ENCODE measurements around the gene PRDM16. TPM values are rescaled to one million over a fixed set of nuclear protein-coding genes. Genes with fewer than 3 reads are reported as not detected.
"Not testable (repeated sequence)": the region's sequence is repeated elsewhere in the genome, so short reads cannot be mapped to it uniquely, and the experiment has no call there.

The PRDM16 gene
- total RNA-seq, 2 donors from 2014 or later = 0.25 TPM; not detected in 1

GRCh38 chr1:3163356-3163755 lies 94.4 kb downstream of the PRDM16 start:
- no peaks in the 10 kb centered on the region for H3K36me3 Mint-ChIP-seq
- no peak for ATAC-seq

GRCh38 chr1:3164671-3165070 lies 95.7 kb downstream of the PRDM16 start:
- ATAC-seq = no peak
- DNase-seq (ENCODE audit: low spot score in 2 of 2) = no peak
- no peak overlapping the region for H3K27ac Mint-ChIP-seq
- no peaks in the 10 kb centered on the region for H3K9me3 Mint-ChIP-seq
- H3K36me3 Mint-ChIP-seq = no peaks in the 10 kb centered on the region

More at GRCh38 chr1:3163356-3163755, 94.4 kb downstream of the PRDM16 start:
- no peak for DNase-seq (ENCODE audit: low spot score in 2 of 2)
- Mint-ChIP-seq H3K27ac (no peak overlapping the region), H3K9me3 (no peaks in the 10 kb centered on the region)

DNA sequence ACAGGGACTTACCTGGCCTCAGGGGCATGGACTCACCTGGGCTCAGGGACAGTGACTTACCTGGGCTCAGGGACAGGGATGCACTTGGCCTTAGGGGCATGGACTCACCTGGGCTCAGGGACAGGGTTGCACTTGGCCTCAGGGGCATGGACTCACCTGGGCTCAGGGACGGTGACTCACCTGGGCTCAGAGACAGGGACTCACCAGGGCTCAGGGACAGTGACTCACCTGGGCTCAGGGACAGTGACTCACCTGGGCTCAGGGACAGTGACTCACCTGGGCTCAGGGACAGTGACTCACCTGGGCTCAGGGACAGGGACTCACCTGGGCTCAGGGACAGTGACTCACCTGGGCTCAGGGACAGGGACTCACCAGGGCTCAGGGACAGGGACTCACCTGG lies 96.2 kb downstream of the PRDM16 start:
- not testable (repeated sequence) for H3K27ac Mint-ChIP-seq; DNase-seq (ENCODE audit: low spot score in 2 of 2); ATAC-seq; H3K9me3 Mint-ChIP-seq; H3K36me3 Mint-ChIP-seq

DNA sequence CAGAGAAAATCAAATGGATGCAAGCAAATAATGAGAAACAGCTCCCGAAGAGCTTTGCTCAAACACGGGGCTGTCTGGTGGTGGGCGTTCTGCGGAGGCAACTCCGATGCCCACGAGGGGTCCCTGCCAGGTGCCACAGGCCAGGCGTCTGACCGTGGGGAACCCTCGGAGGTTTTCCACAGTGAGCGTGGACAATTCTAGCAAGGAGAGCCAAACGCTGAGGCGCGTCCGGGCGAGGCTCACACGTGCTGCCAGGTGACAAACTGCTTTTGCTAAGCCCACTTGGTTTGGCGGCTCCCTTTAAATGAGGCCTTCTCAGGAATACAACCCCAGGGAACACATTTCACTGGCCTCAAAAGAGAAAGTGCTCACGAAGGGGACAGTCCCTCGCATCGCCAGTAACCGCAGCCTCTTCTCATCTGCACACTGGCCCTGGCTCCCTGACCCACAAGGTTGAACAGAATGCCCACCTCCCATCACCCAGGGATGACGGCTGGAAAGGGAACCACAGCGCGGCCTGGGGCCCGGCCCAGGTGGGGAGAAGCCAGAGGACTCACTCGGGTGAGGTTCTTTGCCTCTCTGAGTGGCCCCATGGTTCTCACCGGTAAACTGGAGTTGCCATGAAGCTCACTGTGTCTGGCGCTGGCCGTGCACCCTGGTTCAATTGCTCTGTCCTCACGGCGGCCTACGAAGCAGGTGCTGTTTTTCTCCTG lies 97.4 kb downstream of the PRDM16 start:
- Mint-ChIP-seq H3K27ac (no peak overlapping the region), H3K9me3 (no peaks in the 10 kb centered on the region), H3K36me3 (no peaks in the 10 kb centered on the region)
- ATAC-seq (no peak), DNase-seq (ENCODE audit: low spot score in 2 of 2) (no peak)

- DNase-seq (ENCODE audit: low spot score in 2 of 2) (no peak), ATAC-seq (no peak)
- no peak overlapping the region for H3K27ac Mint-ChIP-seq
- H3K9me3 Mint-ChIP-seq = no peaks in the 10 kb centered on the region
- H3K36me3 Mint-ChIP-seq = no peaks in the 10 kb centered on the region
These were observed 98.3 kb downstream of the PRDM16 start for GRCh38 chr1:3167255-3167654.

- DNase-seq (ENCODE audit: low spot score in 2 of 2) = no peak
- no peaks in the 10 kb centered on the region for H3K9me3 Mint-ChIP-seq
- no peak overlapping the region for H3K27ac Mint-ChIP-seq
- no peaks in the 10 kb centered on the region for H3K36me3 Mint-ChIP-seq
- ATAC-seq = no peak
These were observed 99.7 kb downstream of the PRDM16 start for GRCh38 chr1:3168678-3169077.

DNA sequence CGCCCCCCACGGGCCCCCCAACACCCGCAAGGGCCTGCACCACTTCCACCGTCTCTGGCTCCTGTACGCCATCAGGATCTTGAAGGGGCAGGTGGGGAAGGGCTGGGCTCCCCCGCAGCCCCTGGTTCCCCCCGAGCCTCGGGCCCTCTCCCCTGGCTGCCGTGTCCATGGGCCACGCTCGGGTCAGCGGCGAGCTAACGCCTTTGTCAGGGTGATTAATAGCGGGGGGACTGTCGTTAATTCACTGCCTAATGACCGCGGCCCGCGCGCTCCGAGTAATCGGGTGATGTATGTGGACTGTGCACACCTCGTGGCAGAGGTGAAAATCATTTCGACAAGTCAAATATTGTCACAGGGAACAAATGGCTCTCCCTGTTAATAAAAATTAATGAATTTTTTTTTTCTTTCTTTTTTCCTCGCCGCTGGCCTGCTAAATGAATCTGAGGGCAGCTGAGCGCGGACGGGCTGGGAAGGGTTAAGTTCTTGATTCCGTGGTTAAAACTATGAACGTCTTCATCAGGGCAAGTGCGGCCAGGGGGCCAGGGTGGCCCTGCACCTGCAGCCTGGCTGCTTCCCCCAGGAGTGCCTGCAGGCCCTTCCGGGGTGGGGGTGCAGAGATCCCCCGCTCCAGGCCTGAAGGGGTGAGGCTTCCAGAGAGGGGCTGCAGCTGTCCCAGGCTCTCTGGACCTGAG lies 100.8 kb downstream of the PRDM16 start:
- H3K36me3 Mint-ChIP-seq = no peaks in the 10 kb centered on the region
- no peaks in the 10 kb centered on the region for H3K9me3 Mint-ChIP-seq
- no peak for ATAC-seq
- DNase-seq (ENCODE audit: low spot score in 2 of 2) = no peak
- no peak overlapping the region for H3K27ac Mint-ChIP-seq

DNA sequence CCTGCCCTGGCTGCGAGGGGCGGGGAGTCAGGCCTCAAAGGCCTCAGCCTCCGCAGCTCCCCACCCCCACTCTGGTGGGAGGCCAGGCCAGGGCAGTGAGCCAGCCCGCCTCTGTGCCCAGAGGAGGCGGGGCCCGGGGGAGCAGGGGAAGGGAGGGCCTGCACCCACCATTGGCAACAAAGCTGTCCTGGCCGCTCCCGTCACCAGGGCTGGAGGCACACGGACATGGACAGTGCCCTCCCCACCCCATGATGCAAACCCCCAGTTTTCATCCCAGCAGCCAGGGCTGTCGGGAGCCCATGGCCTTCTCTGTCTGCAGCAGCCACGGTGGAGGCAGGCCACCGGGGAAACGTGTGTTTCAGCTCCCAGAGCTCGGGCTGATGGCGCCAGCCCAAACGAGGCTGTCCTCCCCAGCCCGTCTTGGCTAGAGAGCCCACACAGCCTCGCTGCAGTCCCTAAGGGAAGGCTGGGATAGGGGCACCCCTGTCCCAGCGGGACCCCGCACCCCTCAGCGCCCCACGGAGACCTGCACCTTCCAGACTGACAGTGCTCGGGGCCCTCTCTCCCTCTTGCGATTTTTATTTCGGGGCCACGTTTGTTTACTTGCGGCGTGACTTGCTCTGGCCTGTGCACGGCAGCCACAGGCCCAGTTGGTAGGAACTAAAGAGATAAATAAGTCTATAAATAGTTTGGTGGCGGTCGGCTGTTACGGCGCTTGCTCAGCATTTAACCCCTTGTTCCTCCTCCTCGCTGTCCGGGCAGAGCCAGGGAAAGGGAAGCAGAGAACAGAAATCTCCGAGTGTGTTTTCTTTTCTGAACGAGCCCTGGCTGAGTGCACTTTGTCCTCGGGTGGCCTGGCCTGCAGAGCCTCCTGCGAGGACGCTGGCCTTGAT lies 101.8 kb downstream of the PRDM16 start:
- ATAC-seq (no peak), DNase-seq (ENCODE audit: low spot score in 2 of 2) (no peak)
- H3K36me3 Mint-ChIP-seq = no peaks in the 10 kb centered on the region
- no peaks in the 10 kb centered on the region for H3K9me3 Mint-ChIP-seq
- no peak overlapping the region for H3K27ac Mint-ChIP-seq

GRCh38 chr1:3171761-3172160 lies 102.8 kb downstream of the PRDM16 start:
- no peak for ATAC-seq
- no peak for DNase-seq (ENCODE audit: low spot score in 2 of 2)
- Mint-ChIP-seq H3K9me3 (no peaks in the 10 kb centered on the region), H3K36me3 (no peaks in the 10 kb centered on the region), H3K27ac (no peak overlapping the region)

GRCh38 chr1:3172431-3173380 lies 103.7 kb downstream of the PRDM16 start:
- Mint-ChIP-seq H3K9me3 (no peaks in the 10 kb centered on the region), H3K36me3 (no peaks in the 10 kb centered on the region), H3K27ac (no peak overlapping the region)
- ATAC-seq = no peak
- DNase-seq (ENCODE audit: low spot score in 2 of 2) = no peak

DNA sequence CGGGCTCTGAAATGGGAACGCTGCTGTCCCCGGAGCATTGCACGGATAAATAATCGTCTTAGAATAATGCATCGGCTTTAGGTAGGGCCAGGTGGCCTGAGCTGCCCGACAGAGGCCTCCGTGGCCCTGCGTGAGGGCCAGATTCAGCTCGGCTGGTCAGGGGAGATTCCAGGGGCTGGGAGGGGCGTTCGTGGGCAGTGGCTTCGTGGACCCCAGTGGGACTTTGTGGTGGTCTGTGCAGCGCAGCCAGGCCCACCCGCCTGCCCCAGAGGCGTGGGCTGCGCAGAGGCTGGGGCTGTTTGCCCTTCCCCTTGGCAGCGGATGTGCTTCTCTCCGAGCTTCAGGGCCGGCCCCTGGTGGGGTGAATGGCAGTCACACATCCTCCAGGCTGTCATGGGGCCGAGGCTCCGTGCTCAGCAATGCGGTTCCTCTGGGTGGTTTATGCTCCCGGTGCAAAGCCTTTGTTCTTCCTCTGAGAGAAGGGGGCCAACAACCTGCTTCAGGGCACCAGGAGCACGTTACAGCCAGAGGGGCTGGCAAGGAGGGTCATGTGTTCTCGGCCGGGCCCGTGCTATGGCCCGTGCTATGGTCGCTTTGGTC lies 104.5 kb downstream of the PRDM16 start:
- Mint-ChIP-seq H3K27ac (no peak overlapping the region), H3K36me3 (no peaks in the 10 kb centered on the region), H3K9me3 (no peaks in the 10 kb centered on the region)
- DNase-seq (ENCODE audit: low spot score in 2 of 2) (no peak), ATAC-seq (no peak)

DNA sequence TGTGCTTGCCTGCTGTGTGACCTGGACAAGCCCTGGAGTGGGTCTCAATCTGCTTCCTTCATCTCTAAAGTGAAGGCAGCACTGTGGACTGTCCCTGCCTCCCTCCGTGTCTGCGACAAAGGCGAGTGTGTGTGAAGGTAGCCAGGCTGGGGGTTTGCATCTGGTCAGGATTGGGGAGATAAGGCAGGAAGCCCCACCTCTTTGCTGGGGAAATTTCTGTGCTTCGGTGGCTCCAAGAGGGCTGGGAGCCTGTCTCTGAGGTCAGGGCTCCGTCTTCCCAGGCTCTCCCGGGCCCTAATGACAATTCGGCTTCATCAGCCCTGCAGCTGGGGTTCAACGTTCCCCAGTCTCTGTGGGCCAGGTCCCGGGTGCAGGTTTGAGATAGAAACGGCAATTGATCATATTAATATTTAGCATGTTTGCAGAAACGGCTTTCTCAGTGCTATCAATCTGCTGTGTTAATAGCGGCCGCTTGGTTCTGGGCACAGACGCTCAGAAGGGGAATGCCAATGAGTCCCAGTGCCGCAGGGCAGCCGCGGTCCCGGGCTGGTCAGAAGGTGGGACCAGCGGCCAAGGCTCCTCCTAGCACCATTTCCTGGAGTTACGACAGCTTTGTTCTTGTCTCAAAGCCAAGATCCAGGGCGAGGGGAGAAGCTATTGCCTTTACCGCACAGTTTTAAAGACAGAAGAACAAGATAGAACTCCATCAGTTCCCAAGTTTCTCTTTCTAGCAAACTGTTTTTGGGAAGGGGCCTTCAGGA lies 105.7 kb downstream of the PRDM16 start:
- no peak overlapping the region for H3K27ac Mint-ChIP-seq
- H3K9me3 Mint-ChIP-seq = no peaks in the 10 kb centered on the region
- no peaks in the 10 kb centered on the region for H3K36me3 Mint-ChIP-seq
- ATAC-seq (no peak), DNase-seq (ENCODE audit: low spot score in 2 of 2) (no peak)

GRCh38 chr1:3175486-3175885 lies 106.5 kb downstream of the PRDM16 start:
- Mint-ChIP-seq H3K36me3 (no peaks in the 10 kb centered on the region), H3K9me3 (no peaks in the 10 kb centered on the region), H3K27ac (no peak overlapping the region)
- DNase-seq (ENCODE audit: low spot score in 2 of 2) = no peak
- no peak for ATAC-seq

GRCh38 chr1:3176028-3176427 lies 107.0 kb downstream of the PRDM16 start:
- no peak for DNase-seq (ENCODE audit: low spot score in 2 of 2)
- no peaks in the 10 kb centered on the region for H3K36me3 Mint-ChIP-seq
- no peak for ATAC-seq
- no peak overlapping the region for H3K27ac Mint-ChIP-seq
- H3K9me3 Mint-ChIP-seq = no peaks in the 10 kb centered on the region

DNA sequence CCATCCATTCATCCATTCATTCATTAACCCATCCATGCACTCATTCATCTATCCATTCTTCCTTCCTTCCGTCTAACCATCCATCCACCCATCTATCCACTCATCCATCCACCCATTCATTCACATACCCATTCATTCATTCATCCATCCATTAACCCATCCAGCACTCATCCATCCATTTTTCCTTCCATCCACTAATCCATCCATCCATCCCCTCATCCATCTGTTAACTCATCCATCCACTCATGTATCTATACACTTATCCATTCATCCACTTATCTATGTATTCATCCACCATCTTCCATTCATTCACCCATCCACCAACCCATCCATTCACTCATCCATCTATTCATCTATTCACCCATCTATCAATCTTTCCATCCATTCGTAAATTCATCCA lies 107.8 kb downstream of the PRDM16 start:
- no peak overlapping the region for H3K27ac Mint-ChIP-seq

More for the DNA sequence above, 107.8 kb downstream of the PRDM16 start:
- Mint-ChIP-seq H3K9me3 (no peaks in the 10 kb centered on the region), H3K36me3 (no peaks in the 10 kb centered on the region)
- DNase-seq (ENCODE audit: low spot score in 2 of 2) (no peak), ATAC-seq (no peak)

Measured in activated naive CD4-positive, alpha-beta T cell treated with anti-CD3 and anti-CD28 coated beads, Interleukin-2, amount 50 U/mL, for 72 hours (primary cell).